ENCODE results near the gene ADGRB3. TPM values are rescaled to one million over a fixed set of nuclear protein-coding genes. Genes with fewer than 3 reads are reported as not detected.

Gene ADGRB3
- total RNA-seq, 4 donors from 2014 or later = 3.9 to 9.8 (median 7.2) TPM

DNA sequence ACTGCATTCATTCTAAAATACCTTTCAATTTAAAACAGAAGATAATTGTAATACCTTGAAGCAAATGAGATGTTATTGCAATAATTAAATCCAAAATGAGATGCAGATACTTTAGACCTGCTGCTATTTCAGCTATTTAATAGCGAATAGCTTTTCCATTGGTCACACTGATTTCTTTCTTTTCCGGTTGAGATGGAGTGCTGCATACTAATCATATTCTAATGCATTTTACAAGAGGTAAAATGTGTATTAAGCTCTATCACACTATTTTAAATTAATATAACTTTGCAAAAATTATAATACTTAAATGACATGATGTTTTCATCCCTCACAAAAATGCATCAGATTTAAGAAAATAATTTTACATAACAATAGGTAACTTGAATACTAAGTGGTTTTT lies 74.0 kb downstream of the ADGRB3 start:
- TF ChIP-seq EP300 (IDR thresholded peaks at IDR 0.05) (no peak), POLR2A (IDR thresholded peaks at IDR 0.05) (no peak), CTCF (IDR thresholded peaks at IDR 0.05) (no peak), POLR2AphosphoS5 (IDR thresholded peaks at IDR 0.05) (no peak)
- WGBS, 2 donors (ENCODE audit: low coverage in 1 of 2) = 73 to 85% methylated on average over 2 of the region's 2 CpGs
- H3K27ac ChIP-seq = no peak overlapping the region
- no peaks in the 10 kb centered on the region for H3K36me3 ChIP-seq
- H3K4me3 ChIP-seq = no peak overlapping the region
- no peaks in the 10 kb centered on the region for H3K9me3 ChIP-seq
- ATAC-seq = no peak
- H3K4me1 ChIP-seq = no peaks in the 10 kb centered on the region
- H3K27me3 ChIP-seq = no peaks in the 10 kb centered on the region

- ATAC-seq = no peak
- Histone ChIP-seq H3K36me3 (no peaks in the 10 kb centered on the region), H3K27ac (no peak overlapping the region), H3K27me3 (no peaks in the 10 kb centered on the region), H3K4me3 (no peak overlapping the region), H3K4me1 (no peaks in the 10 kb centered on the region), H3K9me3 (no peaks in the 10 kb centered on the region)
- TF ChIP-seq POLR2A (IDR thresholded peaks at IDR 0.05) = no peak
- no peak for TF ChIP-seq POLR2AphosphoS5 (IDR thresholded peaks at IDR 0.05)
- no peak for TF ChIP-seq CTCF (IDR thresholded peaks at IDR 0.05)
- no peak for TF ChIP-seq EP300 (IDR thresholded peaks at IDR 0.05)
Measured at GRCh38 chr6:68709882-68710281, 74.8 kb downstream of the ADGRB3 start.

DNA sequence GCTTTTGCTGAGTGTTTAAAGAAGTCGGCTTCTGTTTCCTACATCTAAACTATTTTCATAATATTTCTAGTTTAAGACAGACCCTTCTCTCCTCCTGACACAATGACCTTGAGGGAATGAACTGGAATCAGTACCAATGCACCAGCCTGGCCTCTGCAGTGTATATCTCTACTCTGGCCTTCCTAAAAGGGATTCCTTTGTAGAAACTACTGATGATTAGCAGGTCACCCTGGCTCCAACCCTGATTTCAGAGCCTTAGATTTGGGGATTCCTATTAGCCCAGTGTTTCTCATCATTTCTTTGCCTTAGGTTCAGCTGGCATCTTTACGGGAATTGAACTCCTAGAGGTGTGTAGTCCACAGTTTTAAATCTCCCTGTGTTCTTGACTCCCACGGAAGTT lies 75.4 kb downstream of the ADGRB3 start:
- ATAC-seq = no peak
- H3K27ac ChIP-seq = no peak overlapping the region
- 66 to 73% methylated on average over 3 of the region's 3 CpGs for WGBS, 2 donors (ENCODE audit: low coverage in 1 of 2)
- TF ChIP-seq EP300 (IDR thresholded peaks at IDR 0.05) (no peak), CTCF (IDR thresholded peaks at IDR 0.05) (no peak), POLR2AphosphoS5 (IDR thresholded peaks at IDR 0.05) (no peak), POLR2A (IDR thresholded peaks at IDR 0.05) (no peak)
- no peaks in the 10 kb centered on the region for H3K4me1 ChIP-seq
- no peaks in the 10 kb centered on the region for H3K36me3 ChIP-seq
- H3K27me3 ChIP-seq = no peaks in the 10 kb centered on the region
- H3K4me3 ChIP-seq = no peak overlapping the region
- no peaks in the 10 kb centered on the region for H3K9me3 ChIP-seq

DNA sequence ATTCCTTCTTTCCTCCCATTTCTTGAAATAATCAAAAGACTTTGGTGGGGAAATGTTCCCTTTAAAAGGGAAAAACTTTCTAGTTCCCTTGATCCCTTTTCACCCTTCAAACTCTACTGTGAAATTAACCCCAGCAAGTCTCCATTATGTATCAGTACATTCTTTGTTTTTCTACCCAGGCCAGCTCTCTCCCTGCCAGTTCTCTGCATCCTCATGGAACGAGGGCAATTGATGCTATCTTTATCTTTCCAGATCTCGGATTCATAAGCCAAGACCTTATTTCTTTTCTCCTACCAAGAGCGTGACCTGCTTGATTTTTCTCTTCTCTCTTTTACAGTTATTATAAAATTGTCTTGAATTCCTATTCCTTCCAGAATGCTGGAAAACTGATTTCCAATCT lies 75.8 kb downstream of the ADGRB3 start:
- TF ChIP-seq CTCF (IDR thresholded peaks at IDR 0.05) (no peak), POLR2AphosphoS5 (IDR thresholded peaks at IDR 0.05) (no peak), POLR2A (IDR thresholded peaks at IDR 0.05) (no peak), EP300 (IDR thresholded peaks at IDR 0.05) (no peak)

GRCh38 chr6:68711386-68712000 lies 76.4 kb downstream of the ADGRB3 start:
- no peaks in the 10 kb centered on the region for H3K4me1 ChIP-seq
- H3K36me3 ChIP-seq = no peaks in the 10 kb centered on the region
- TF ChIP-seq POLR2AphosphoS5 (IDR thresholded peaks at IDR 0.05) = no peak
- no peak for TF ChIP-seq EP300 (IDR thresholded peaks at IDR 0.05)
- no peak for TF ChIP-seq CTCF (IDR thresholded peaks at IDR 0.05)
- TF ChIP-seq POLR2A (IDR thresholded peaks at IDR 0.05) = no peak
- no peak overlapping the region for H3K4me3 ChIP-seq
- H3K27me3 ChIP-seq = no peaks in the 10 kb centered on the region
- H3K9me3 ChIP-seq = no peaks in the 10 kb centered on the region
- ATAC-seq = no peak
- no peak overlapping the region for H3K27ac ChIP-seq
- WGBS, 2 donors (ENCODE audit: low coverage in 1 of 2) = 62 to 63% methylated on average over 2 of the region's 2 CpGs

More for the DNA sequence above, 75.8 kb downstream of the ADGRB3 start:
- no peaks in the 10 kb centered on the region for H3K27me3 ChIP-seq
- no peaks in the 10 kb centered on the region for H3K36me3 ChIP-seq
- H3K4me1 ChIP-seq = no peaks in the 10 kb centered on the region
- no peak overlapping the region for H3K27ac ChIP-seq
- no peak overlapping the region for H3K4me3 ChIP-seq
- no peak for ATAC-seq
- H3K9me3 ChIP-seq = no peaks in the 10 kb centered on the region
- 78 to 100% methylated on average over 2 to 3 of the region's 3 CpGs for WGBS, 2 donors (ENCODE audit: low coverage in 1 of 2)
